Measurements from ENCODE around the gene SNX32. TPM values are rescaled to one million over a fixed set of nuclear protein-coding genes. Genes with fewer than 3 reads are reported as not detected.

Gene SNX32
- total and polyA plus RNA-seq, 2 of the 13 experiments (the other 11 are each of a cell fraction or from before 2014, with no cell fraction given), result 0.09 to 0.34 TPM

GRCh38 chr11:65806979-65807378 lies 26.8 kb upstream of the SNX32 start:
- Histone ChIP-seq H4K20me1 (ENCODE audit: insufficient read depth, low read length) (no peaks in the 10 kb centered on the region), H3K79me2 (ENCODE audit: insufficient read depth, low read length) (no peaks in the 10 kb centered on the region), H3K4me1 (ENCODE audit: insufficient read depth, low read length) (no peaks in the 10 kb centered on the region), H3K9me3 (ENCODE audit: low read length) (no peaks in the 10 kb centered on the region), H3K4me2 (ENCODE audit: low read depth, low read length) (no peak overlapping the region), H3K27ac (ENCODE audit: extremely low read length, insufficient read depth, low read length) (no peak overlapping the region), H3K27me3 (ENCODE audit: control insufficient read depth in 1 of 2, insufficient read depth in 2 of 2, low read length in 2 of 2) (peaks cover 14 to 63% of the 10 kb centered on the region in 2 experiments; a peak in 4 of 5 replicates), H3K36me3 (replicated peaks in 1 of 2; ENCODE audit: control insufficient read depth in 1 of 2, insufficient read depth in 2 of 2, low read length in 2 of 2) (no peaks in the 10 kb centered on the region), H2AFZ (ENCODE audit: low read length) (no peak overlapping the region), H3K9ac (ENCODE audit: insufficient read depth, low read depth, low read length) (no peak overlapping the region), H3K4me3 (replicated peaks in 1 of 3; ENCODE audit: insufficient read depth in 1 of 3, low read depth in 2 of 3, low read length in 3 of 3) (no peak overlapping the region)
- DNase-seq (ENCODE audit: low spot score) (no peak), FAIRE-seq (no peak), ATAC-seq (no peak)
- in situ Hi-C loops (cut with HindIII; ENCODE audit: extremely low pct_ligation_motif_present, low pct_unique_long_range_greater_than_20kb), result no loop called here
- ChIA-PET CTCF (ENCODE audit: low intra/inter-chr PET ratio, low total read pairs) (no interaction called here), POLR2A (no interaction called here)
- WGBS (ENCODE audit: low lambda C conversion rate), result 36% methylated on average over 6 of the region's 6 CpGs
- no TSS peak for BruUV-seq (replicated peaks)
- no peak for TF ChIP-seq POLR2A (IDR thresholded peaks at IDR 0.05; ENCODE audit: insufficient read depth in 1 of 2, low read depth in 2 of 2, low read length in 2 of 2)
- TF ChIP-seq SRSF9 (IDR thresholded peaks at IDR 0.05; ENCODE audit: borderline replicate concordance, insufficient read depth, low read depth, low read length, poor library complexity, severe bottlenecking), result no peak
- TF ChIP-seq EZH2 (conservative IDR thresholded peaks at IDR 0.05; ENCODE audit: low read depth, low read length), result no peak
- no peak for TF ChIP-seq HOXA7 (CRISPR knock-in tag; IDR thresholded peaks at IDR 0.05)
- TF ChIP-seq GTF3A (CRISPR knock-in tag; conservative IDR thresholded peaks at IDR 0.05), result no peak
- no peak for TF ChIP-seq HNRNPK (IDR thresholded peaks at IDR 0.05; ENCODE audit: low read depth, low read length, poor library complexity, severe bottlenecking)
- no peak for TF ChIP-seq PTBP1 (IDR thresholded peaks at IDR 0.05; ENCODE audit: low read depth, low read length, poor library complexity, severe bottlenecking)
- TF ChIP-seq ZNF597 (CRISPR knock-in tag; IDR thresholded peaks at IDR 0.05), result no peak
- TF ChIP-seq ZNF274 (CRISPR knock-in tag; IDR thresholded peaks at IDR 0.05), result no peak
- TF ChIP-seq SNAPC4 (CRISPR knock-in tag; IDR thresholded peaks at IDR 0.05), result no peak
- no peak for TF ChIP-seq ZFP36L1 (CRISPR knock-in tag; IDR thresholded peaks at IDR 0.05)
- intact Hi-C loops (cut with micrococcal nuclease; ENCODE audit: unreplicated experiment), result no loop called here
